HFFc6 (cell line): ENCODE measurements around the gene AMOTL2. TPM values are rescaled to one million over a fixed set of nuclear protein-coding genes. Genes with fewer than 3 reads are reported as not detected.

ENCODE experiments used
- DNase-seq: peaks from one replicate; pipeline ENCODE4 v3.0.0-alpha.2; 2018
- H3K27ac Mint-ChIP-seq: 2 replicates; pipeline ENCODE4 v1.8.0; 2020; ENCODE audit warnings: mild to moderate bottlenecking, mixed read lengths
- H3K27me3 Mint-ChIP-seq: 2 replicates; pipeline ENCODE4 v1.8.0; 2021; ENCODE audit warnings: mild to moderate bottlenecking, moderate library complexity, mixed read lengths; ENCODE audit not compliant: insufficient read depth
- H3K36me3 Mint-ChIP-seq: 2 replicates; pipeline ENCODE4 v1.8.0; 2021; ENCODE audit warnings: low read depth, mixed read lengths
- H3K4me1 Mint-ChIP-seq: 2 replicates; pipeline ENCODE4 v1.8.0; 2020; ENCODE audit warnings: low read depth, mixed read lengths
- H3K4me3 Mint-ChIP-seq: 2 replicates; pipeline ENCODE4 v1.8.0; 2020; ENCODE audit warnings: mild to moderate bottlenecking, moderate library complexity, mixed read lengths
- H3K9me3 Mint-ChIP-seq: 2 replicates; pipeline ENCODE4 v1.8.0; 2020; ENCODE audit warnings: mild to moderate bottlenecking, mixed read lengths
- CTCF ChIP-seq: fragments of 200-600 bp; sonication (generic); IDR thresholded peaks from 2 replicates; pipeline ENCODE4 v1.5.0; 2021; ENCODE audit warnings: antibody characterized with exemption, mild to moderate bottlenecking
- total RNA-seq, 6 experiments: library from RNA; stranded (reverse); fragmentation: NEBNext Ultra II Directional; extraction: Animal tissue kit (Norgen Biotek cat#: 25700); gene quantifications; 2 replicates in 1 of 6; 3 replicates in 5 of 6; pipeline ENCODE4 v1.2.3, GENCODE V29; 2021

The AMOTL2 gene
- total RNA-seq, 6 experiments from 2014 or later: 244 to 311 (median 274) TPM

- H3K4me1 Mint-ChIP-seq: peaks cover 69% of the 10 kb centered on the region
- no peak overlapping the region for H3K27ac Mint-ChIP-seq
- H3K27me3 Mint-ChIP-seq: no peaks in the 10 kb centered on the region; the same call in 1 of the 2 replicates
- H3K36me3 Mint-ChIP-seq: no peaks in the 10 kb centered on the region; the same call in 1 of the 2 replicates
- H3K9me3 Mint-ChIP-seq: no peaks in the 10 kb centered on the region
- DNase-seq: no peak
- H3K4me3 Mint-ChIP-seq: no peak overlapping the region
- no peak for TF ChIP-seq CTCF
Observed at GRCh38 chr3:134338516-134339261, 35.6 kb downstream of the AMOTL2 start.

GRCh38 chr3:134338201-134338512, 36.1 kb downstream of the AMOTL2 start:
- peaks cover 74% of the 10 kb centered on the region for H3K4me1 Mint-ChIP-seq
- H3K4me3 Mint-ChIP-seq: no peak overlapping the region

GRCh38 chr3:134337511-134338200, 36.6 kb downstream of the AMOTL2 start:
- peak; percentile 25 for TF ChIP-seq CTCF
- no peak for DNase-seq
- Mint-ChIP-seq H3K4me3 (no peak overlapping the region), H3K27me3 (no peaks in the 10 kb centered on the region; the same call in 1 of the 2 replicates), H3K4me1 (peaks cover 79% of the 10 kb centered on the region), H3K36me3 (no peaks in the 10 kb centered on the region; the same call in 1 of the 2 replicates), H3K27ac (no peak overlapping the region), H3K9me3 (no peaks in the 10 kb centered on the region)

More at GRCh38 chr3:134338201-134338512, 36.1 kb downstream of the AMOTL2 start:
- no peak for TF ChIP-seq CTCF
- Mint-ChIP-seq H3K9me3 (no peaks in the 10 kb centered on the region), H3K36me3 (no peaks in the 10 kb centered on the region; the same call in 1 of the 2 replicates), H3K27me3 (no peaks in the 10 kb centered on the region; the same call in 1 of the 2 replicates), H3K27ac (no peak overlapping the region)
- no peak for DNase-seq

- peaks cover 83% of the 10 kb centered on the region for H3K4me1 Mint-ChIP-seq
- no peaks in the 10 kb centered on the region; the same call in 1 of the 2 replicates for H3K27me3 Mint-ChIP-seq
- H3K9me3 Mint-ChIP-seq: no peaks in the 10 kb centered on the region
- DNase-seq: no peak
- peak overlapping the region; percentile 87 for H3K27ac Mint-ChIP-seq
- H3K36me3 Mint-ChIP-seq: no peaks in the 10 kb centered on the region; the same call in 1 of the 2 replicates
- H3K4me3 Mint-ChIP-seq: no peak overlapping the region
- TF ChIP-seq CTCF: no peak
Observed at GRCh38 chr3:134337071-134337482, 37.2 kb downstream of the AMOTL2 start.

GRCh38 chr3:134336587-134336986, 37.7 kb downstream of the AMOTL2 start:
- TF ChIP-seq CTCF: no peak
- H3K27me3 Mint-ChIP-seq: no peaks in the 10 kb centered on the region; the same call in 1 of the 2 replicates
- peak; percentile 70 for DNase-seq
- peak overlapping the region; percentile 87 for H3K27ac Mint-ChIP-seq
- no peaks in the 10 kb centered on the region; the same call in 1 of the 2 replicates for H3K36me3 Mint-ChIP-seq
- H3K4me3 Mint-ChIP-seq: no peak overlapping the region
- H3K4me1 Mint-ChIP-seq: peaks cover 83% of the 10 kb centered on the region
- H3K9me3 Mint-ChIP-seq: no peaks in the 10 kb centered on the region
